Right atrium auricular region (tissue), 2 donors: ENCODE results near the gene NFASC. TPM values are rescaled to one million over a fixed set of nuclear protein-coding genes. Genes with fewer than 3 reads are reported as not detected.

Source experiments
- DNase-seq: peaks from one replicate; pipeline ENCODE4 v3.0.0-alpha.2; 2019; ENCODE audit warnings: low spot score
- H3K27ac ChIP-seq, 2 donors: fragments of 200-600 bp; sonication (generic); 1 replicate in 1 of 2; 2 replicates in 1 of 2; pipeline ENCODE4 v1.5.1; 2016 to 2019
- H3K27me3 ChIP-seq, 2 donors: fragments of 200-600 bp; sonication (generic); one replicate each; pipeline versions ENCODE4 v1.5.1 to v1.6.0; 2017 to 2019
- H3K36me3 ChIP-seq: fragments of 200-600 bp; sonication (generic); one replicate; pipeline ENCODE4 v1.5.1; 2016
- H3K4me1 ChIP-seq, 2 donors: fragments of 200-600 bp; sonication (generic); one replicate each; pipeline versions ENCODE4 v1.5.1 to v1.6.0; 2017 to 2019
- H3K4me3 ChIP-seq, 2 donors: fragments of 200-600 bp; sonication (generic); 1 replicate in 1 of 2; 2 replicates in 1 of 2; pipeline ENCODE4 v1.5.1; 2017 to 2019; ENCODE audit warnings: mild to moderate bottlenecking in 1 of 2, moderate library complexity in 1 of 2
- H3K9me3 ChIP-seq, 2 donors: fragments of 200-600 bp; sonication (generic); one replicate each; pipeline ENCODE4 v1.5.1; 2019
- CTCF ChIP-seq, 2 donors: fragments of 200-600 bp; sonication (generic); IDR thresholded peaks; one replicate each; pipeline ENCODE4 v1.5.1; 2019; ENCODE audit warnings: antibody characterized with exemption in 2 of 2
- total RNA-seq, 2 donors: library from RNA; depleted of rRNA; stranded (reverse); fragments of >200 nt; gene quantifications; one replicate each; pipeline ENCODE4 v1.1.0, GENCODE V29; 2016

The NFASC gene
- total RNA-seq, 2 donors from 2014 or later, result 38.5 to 45.9 TPM

- H3K27me3 ChIP-seq, result no peaks in the 10 kb centered on the region
- peak overlapping the region in 1 of 2 donors; percentile 41 for H3K27ac ChIP-seq
- no peak for DNase-seq
- no peaks in the 10 kb centered on the region for H3K36me3 ChIP-seq
- H3K4me1 ChIP-seq, result peaks cover 0 to 15% of the 10 kb centered on the region in 2 donors
- H3K4me3 ChIP-seq, result no peak overlapping the region
- peaks cover 0 to 3% of the 10 kb centered on the region in 2 donors for H3K9me3 ChIP-seq
- no peak for TF ChIP-seq CTCF (IDR thresholded peaks at IDR 0.05)
Measured at GRCh38 chr1:204915861-204916495, 45.3 kb downstream of the NFASC start.

GRCh38 chr1:204917802-204918201 lies 47.1 kb downstream of the NFASC start:
- Histone ChIP-seq H3K27ac (no peak overlapping the region), H3K4me3 (no peak overlapping the region), H3K36me3 (no peaks in the 10 kb centered on the region), H3K27me3 (no peaks in the 10 kb centered on the region), H3K4me1 (peaks cover 0 to 33% of the 10 kb centered on the region in 2 donors), H3K9me3 (peaks cover 0 to 3% of the 10 kb centered on the region in 2 donors)
- TF ChIP-seq CTCF (IDR thresholded peaks at IDR 0.05), result no peak
- no peak for DNase-seq

GRCh38 chr1:204920511-204920910 lies 49.8 kb downstream of the NFASC start:
- Histone ChIP-seq H3K27ac (peak overlapping the region in 1 of 2 donors; percentile 61), H3K4me3 (no peak overlapping the region), H3K9me3 (peaks cover 0 to 3% of the 10 kb centered on the region in 2 donors), H3K27me3 (no peaks in the 10 kb centered on the region), H3K4me1 (peaks cover 0 to 52% of the 10 kb centered on the region in 2 donors), H3K36me3 (no peaks in the 10 kb centered on the region)
- DNase-seq, result no peak
- no peak for TF ChIP-seq CTCF (IDR thresholded peaks at IDR 0.05)

GRCh38 chr1:204920967-204921366 lies 50.3 kb downstream of the NFASC start:
- no peak for DNase-seq
- peak overlapping the region in 1 of 2 donors; percentile 61 for H3K27ac ChIP-seq

GRCh38 chr1:204921855-204922516 lies 51.3 kb downstream of the NFASC start:
- Histone ChIP-seq H3K9me3 (peaks cover 0 to 3% of the 10 kb centered on the region in 2 donors), H3K4me3 (no peak overlapping the region), H3K4me1 (peaks cover 0 to 42% of the 10 kb centered on the region in 2 donors), H3K27me3 (no peaks in the 10 kb centered on the region), H3K36me3 (no peaks in the 10 kb centered on the region), H3K27ac (peak overlapping the region in 1 of 2 donors; percentile 61)
- no peak for TF ChIP-seq CTCF (IDR thresholded peaks at IDR 0.05)
- DNase-seq, result no peak

More at GRCh38 chr1:204920967-204921366, 50.3 kb downstream of the NFASC start:
- no peak for TF ChIP-seq CTCF (IDR thresholded peaks at IDR 0.05)
- no peak overlapping the region for H3K4me3 ChIP-seq
- peaks cover 0 to 3% of the 10 kb centered on the region in 2 donors for H3K9me3 ChIP-seq
- no peaks in the 10 kb centered on the region for H3K27me3 ChIP-seq
- peaks cover 0 to 47% of the 10 kb centered on the region in 2 donors for H3K4me1 ChIP-seq
- no peaks in the 10 kb centered on the region for H3K36me3 ChIP-seq
